ENCODE measurements around the gene HES3.

Gene HES3

GRCh38 chr1:6286266-6286665, 42.3 kb downstream of the HES3 start:
- H3K27me3 ChIP-seq (ENCODE audit: low read depth, low read length) = no peaks in the 10 kb centered on the region
- H3K79me2 ChIP-seq (ENCODE audit: low read length) = no peaks in the 10 kb centered on the region
- H3K4me3 ChIP-seq (ENCODE audit: low read length) = no peak overlapping the region
- H3K9ac ChIP-seq (ENCODE audit: low read length) = no peak overlapping the region
- no peaks in the 10 kb centered on the region for H3K36me3 ChIP-seq (replicated peaks; ENCODE audit: low read depth, low read length)
- peaks cover 14% of the 10 kb centered on the region for H3K4me1 ChIP-seq (ENCODE audit: low read length)
- H3K27ac ChIP-seq (ENCODE audit: low read length) = no peak overlapping the region
- no peaks in the 10 kb centered on the region for H4K20me1 ChIP-seq (ENCODE audit: insufficient read depth, low read length)
- TF ChIP-seq EZH2phosphoT487 (IDR thresholded peaks at IDR 0.05; ENCODE audit: low read depth) = no peak
- TF ChIP-seq, protein P1, sequence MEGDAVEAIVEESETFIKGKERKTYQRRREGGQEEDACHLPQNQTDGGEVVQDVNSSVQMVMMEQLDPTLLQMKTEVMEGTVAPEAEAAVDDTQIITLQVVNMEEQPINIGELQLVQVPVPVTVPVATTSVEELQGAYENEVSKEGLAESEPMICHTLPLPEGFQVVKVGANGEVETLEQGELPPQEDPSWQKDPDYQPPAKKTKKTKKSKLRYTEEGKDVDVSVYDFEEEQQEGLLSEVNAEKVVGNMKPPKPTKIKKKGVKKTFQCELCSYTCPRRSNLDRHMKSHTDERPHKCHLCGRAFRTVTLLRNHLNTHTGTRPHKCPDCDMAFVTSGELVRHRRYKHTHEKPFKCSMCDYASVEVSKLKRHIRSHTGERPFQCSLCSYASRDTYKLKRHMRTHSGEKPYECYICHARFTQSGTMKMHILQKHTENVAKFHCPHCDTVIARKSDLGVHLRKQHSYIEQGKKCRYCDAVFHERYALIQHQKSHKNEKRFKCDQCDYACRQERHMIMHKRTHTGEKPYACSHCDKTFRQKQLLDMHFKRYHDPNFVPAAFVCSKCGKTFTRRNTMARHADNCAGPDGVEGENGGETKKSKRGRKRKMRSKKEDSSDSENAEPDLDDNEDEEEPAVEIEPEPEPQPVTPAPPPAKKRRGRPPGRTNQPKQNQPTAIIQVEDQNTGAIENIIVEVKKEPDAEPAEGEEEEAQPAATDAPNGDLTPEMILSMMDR (IDR thresholded peaks at IDR 0.05; ENCODE audit: low read depth, low read length) = no peak
- H2AFZ ChIP-seq (ENCODE audit: low read depth, low read length) = no peak overlapping the region
- no peak overlapping the region for H3K4me2 ChIP-seq (ENCODE audit: low read length)
- no peaks in the 10 kb centered on the region for H3K9me3 ChIP-seq (ENCODE audit: insufficient read depth, low read length)

DNA sequence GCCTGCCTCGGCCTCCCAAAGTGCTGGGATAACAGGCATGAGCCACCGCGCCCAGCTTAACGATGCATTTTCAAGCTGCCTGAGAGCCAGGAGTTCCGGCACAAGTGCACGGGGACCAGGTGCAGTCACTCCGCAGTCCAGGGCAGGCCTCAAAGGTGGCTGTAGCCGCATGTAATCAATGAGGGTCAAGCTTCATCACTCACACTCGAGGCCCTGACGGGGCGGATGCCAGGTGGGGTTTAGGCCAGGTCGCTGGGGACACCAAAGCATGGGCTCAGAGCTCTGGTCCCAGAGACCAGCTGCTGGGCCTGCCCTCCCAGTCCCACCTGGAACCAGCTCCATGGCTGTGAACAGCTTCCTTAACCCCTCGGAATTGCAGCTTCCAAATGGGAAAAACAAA, 43.0 kb downstream of the HES3 start:
- Histone ChIP-seq H4K20me1 (ENCODE audit: insufficient read depth, low read length) (no peaks in the 10 kb centered on the region), H3K9ac (ENCODE audit: low read length) (no peak overlapping the region), H3K36me3 (replicated peaks; ENCODE audit: low read depth, low read length) (no peaks in the 10 kb centered on the region), H3K4me2 (ENCODE audit: low read length) (no peak overlapping the region), H3K79me2 (ENCODE audit: low read length) (no peaks in the 10 kb centered on the region), H3K27ac (ENCODE audit: low read length) (no peak overlapping the region), H3K27me3 (ENCODE audit: low read depth, low read length) (no peaks in the 10 kb centered on the region), H3K9me3 (ENCODE audit: insufficient read depth, low read length) (no peaks in the 10 kb centered on the region), H3K4me1 (ENCODE audit: low read length) (peaks cover 17% of the 10 kb centered on the region), H2AFZ (ENCODE audit: low read depth, low read length) (no peak overlapping the region), H3K4me3 (ENCODE audit: low read length) (no peak overlapping the region)
- TF ChIP-seq, protein P1 (IDR thresholded peaks at IDR 0.05; ENCODE audit: low read depth, low read length) = no peak
- no peak for TF ChIP-seq EZH2phosphoT487 (IDR thresholded peaks at IDR 0.05; ENCODE audit: low read depth)

DNA sequence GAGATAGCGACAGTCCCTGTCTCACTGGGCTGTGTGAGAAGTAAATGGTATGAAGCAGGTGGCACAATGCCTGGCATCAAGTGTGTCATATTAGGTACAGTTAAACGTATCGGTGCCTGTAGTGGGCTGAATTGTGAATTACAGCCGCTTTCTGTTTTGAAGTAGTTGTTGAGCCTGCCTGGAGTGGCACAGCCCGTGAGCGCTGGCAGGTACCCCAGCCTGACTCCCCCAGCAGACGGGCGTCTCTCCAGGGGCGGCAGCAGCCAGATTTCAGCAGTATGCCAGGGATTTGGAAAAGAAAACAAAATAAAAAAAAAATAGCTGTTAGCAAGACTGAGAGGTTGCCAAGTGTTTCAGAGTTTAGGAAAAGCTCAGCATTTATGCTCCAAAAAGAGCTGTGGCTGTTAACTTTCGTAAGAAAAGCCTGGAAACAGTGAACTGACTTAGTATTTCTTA, 43.5 kb downstream of the HES3 start:
- no peak overlapping the region for H3K27ac ChIP-seq (ENCODE audit: low read length)
- no peak overlapping the region for H3K4me2 ChIP-seq (ENCODE audit: low read length)
- no peaks in the 10 kb centered on the region for H3K27me3 ChIP-seq (ENCODE audit: low read depth, low read length)
- no peak overlapping the region for H2AFZ ChIP-seq (ENCODE audit: low read depth, low read length)
- TF ChIP-seq, protein P1 (IDR thresholded peaks at IDR 0.05; ENCODE audit: low read depth, low read length) = no peak
- TF ChIP-seq EZH2phosphoT487 (IDR thresholded peaks at IDR 0.05; ENCODE audit: low read depth) = no peak
- no peaks in the 10 kb centered on the region for H3K79me2 ChIP-seq (ENCODE audit: low read length)
- H4K20me1 ChIP-seq (ENCODE audit: insufficient read depth, low read length) = no peaks in the 10 kb centered on the region
- H3K9ac ChIP-seq (ENCODE audit: low read length) = no peak overlapping the region
- no peaks in the 10 kb centered on the region for H3K9me3 ChIP-seq (ENCODE audit: insufficient read depth, low read length)
- H3K36me3 ChIP-seq (replicated peaks; ENCODE audit: low read depth, low read length) = no peaks in the 10 kb centered on the region
- H3K4me3 ChIP-seq (ENCODE audit: low read length) = no peak overlapping the region
- peaks cover 17% of the 10 kb centered on the region for H3K4me1 ChIP-seq (ENCODE audit: low read length)

DNA sequence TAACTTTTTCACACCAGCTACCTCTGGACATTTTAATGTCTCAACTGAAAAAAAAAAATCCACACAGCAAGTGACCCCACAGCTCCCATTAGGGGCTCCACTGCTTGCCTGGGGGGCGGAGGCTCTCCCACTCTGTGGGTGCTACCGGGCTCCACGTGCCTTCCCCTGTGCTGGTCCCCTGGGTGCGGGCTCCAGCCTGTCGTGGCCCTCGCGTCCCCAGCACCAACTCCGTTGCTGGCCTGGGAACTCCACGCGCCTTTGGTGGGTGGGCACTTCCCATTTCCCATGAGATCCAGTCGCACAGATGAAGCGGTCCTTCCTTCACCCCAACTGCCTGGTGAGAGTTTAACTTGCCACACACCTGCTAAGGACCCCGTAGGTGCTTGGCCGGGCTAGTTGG, 44.0 kb downstream of the HES3 start:
- H3K9ac ChIP-seq (ENCODE audit: low read length) = no peak overlapping the region
- no peak for TF ChIP-seq EZH2phosphoT487 (IDR thresholded peaks at IDR 0.05; ENCODE audit: low read depth)
- TF ChIP-seq, protein P1 (IDR thresholded peaks at IDR 0.05; ENCODE audit: low read depth, low read length) = no peak
- H3K79me2 ChIP-seq (ENCODE audit: low read length) = no peaks in the 10 kb centered on the region
- H2AFZ ChIP-seq (ENCODE audit: low read depth, low read length) = no peak overlapping the region
- H3K4me2 ChIP-seq (ENCODE audit: low read length) = no peak overlapping the region
- H3K27ac ChIP-seq (ENCODE audit: low read length) = no peak overlapping the region
- peaks cover 17% of the 10 kb centered on the region for H3K4me1 ChIP-seq (ENCODE audit: low read length)
- no peaks in the 10 kb centered on the region for H3K27me3 ChIP-seq (ENCODE audit: low read depth, low read length)
- no peaks in the 10 kb centered on the region for H3K36me3 ChIP-seq (replicated peaks; ENCODE audit: low read depth, low read length)
- no peaks in the 10 kb centered on the region for H3K9me3 ChIP-seq (ENCODE audit: insufficient read depth, low read length)
- H4K20me1 ChIP-seq (ENCODE audit: insufficient read depth, low read length) = no peaks in the 10 kb centered on the region
- no peak overlapping the region for H3K4me3 ChIP-seq (ENCODE audit: low read length)

All from OCI-LY3 (cell line).